HAP-1 (cell line): Measurements from ENCODE around the gene VIT.

ENCODE experiments used
- DNase-seq, 2 experiments: peaks; one replicate each; pipeline ENCODE4 v3.0.0-alpha.2; 2016 to 2020; ENCODE audit warnings: low spot score in 2 of 2
- H3K27me3 ChIP-seq: fragments of 250-450 bp; sonication (Bioruptor Pico); 2 replicates; pipeline ENCODE4 v1.5.1; 2020; ENCODE audit warnings: low read depth, mild to moderate bottlenecking, moderate library complexity
- H3K36me3 ChIP-seq: fragments of 250-450 bp; sonication (Bioruptor Pico); replicated peaks from 2 replicates; pipeline ENCODE4 v1.5.1; 2020; ENCODE audit warnings: mild to moderate bottlenecking
- H3K4me1 ChIP-seq: fragments of 250-450 bp; sonication (Bioruptor Pico); 2 replicates; pipeline ENCODE4 v1.5.1; 2020; ENCODE audit warnings: mild to moderate bottlenecking
- H3K4me3 ChIP-seq: fragments of 250-450 bp; sonication (Bioruptor Pico); 2 replicates; pipeline ENCODE4 v1.5.1; 2020; ENCODE audit warnings: mild to moderate bottlenecking, moderate library complexity
- H3K9me3 ChIP-seq: fragments of 250-450 bp; sonication (Bioruptor Pico); 2 replicates; pipeline ENCODE4 v1.5.1; 2020; ENCODE audit warnings: mild to moderate bottlenecking, moderate library complexity
- in situ Hi-C: fragments of 300-500 bp; cut with MboI; formaldehyde crosslinking; loops from 3 replicates; pipeline ENCODE4 v1.14.3; 2020; ENCODE audit warnings: low sequenced_read_pairs, inconsistent platforms, mixed read lengths

VIT gene

DNA sequence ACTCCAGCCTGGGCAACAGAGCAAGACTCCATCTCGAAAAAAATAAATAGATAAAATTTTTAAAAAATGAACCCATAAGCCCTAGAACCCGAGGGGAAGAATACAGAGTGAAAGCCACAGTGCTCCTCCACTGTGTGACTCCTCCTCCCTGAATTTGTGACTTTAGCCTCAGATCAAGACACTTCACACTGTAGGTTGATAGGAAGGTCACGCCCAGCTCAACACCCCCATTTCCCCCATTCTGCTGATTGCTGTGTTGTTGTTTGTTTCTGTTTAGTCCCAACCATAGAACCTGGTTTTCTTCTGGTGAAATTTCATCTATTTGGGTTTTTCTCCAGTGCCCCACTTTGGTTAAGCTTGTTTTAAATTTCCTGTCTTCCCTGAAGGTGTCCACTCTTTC lies 102.2 kb downstream of the VIT start:
- Histone ChIP-seq H3K4me1 (no peaks in the 10 kb centered on the region), H3K4me3 (no peak overlapping the region), H3K27me3 (no peaks in the 10 kb centered on the region), H3K36me3 (no peaks in the 10 kb centered on the region), H3K9me3 (no peaks in the 10 kb centered on the region)
- DNase-seq = no peak
- in situ Hi-C loops = no loop called here

DNA sequence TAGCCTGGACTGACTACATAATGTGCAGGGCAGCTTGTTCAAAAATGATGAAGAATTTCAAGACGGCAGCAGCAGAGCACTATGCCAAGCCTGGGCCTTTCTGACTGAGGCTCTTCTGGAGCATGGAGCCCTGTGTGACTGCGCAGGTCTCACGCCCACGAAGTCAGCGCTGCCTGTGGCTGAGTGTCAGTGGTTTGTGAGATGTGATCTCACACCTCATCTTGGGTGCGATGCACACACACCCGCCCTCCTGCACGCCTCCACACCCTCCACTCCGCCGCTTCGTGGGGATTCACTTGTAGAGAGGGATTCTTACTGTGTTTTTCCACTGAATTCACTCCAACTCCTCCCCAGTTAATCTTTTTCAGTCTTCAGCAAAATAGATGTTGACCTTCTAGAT lies 103.9 kb downstream of the VIT start:
- Histone ChIP-seq H3K36me3 (no peaks in the 10 kb centered on the region), H3K4me1 (no peaks in the 10 kb centered on the region), H3K27me3 (no peaks in the 10 kb centered on the region), H3K4me3 (no peak overlapping the region), H3K9me3 (no peaks in the 10 kb centered on the region)
- in situ Hi-C loops = no loop called here
- no peak for DNase-seq

GRCh38 chr2:36801088-36801487 lies 104.6 kb downstream of the VIT start:
- no peak for DNase-seq
- Histone ChIP-seq H3K27me3 (no peaks in the 10 kb centered on the region), H3K4me1 (no peaks in the 10 kb centered on the region), H3K4me3 (no peak overlapping the region), H3K36me3 (no peaks in the 10 kb centered on the region), H3K9me3 (no peaks in the 10 kb centered on the region)
- in situ Hi-C loops = no loop called here

- in situ Hi-C loops = no loop called here
- no peaks in the 10 kb centered on the region for H3K27me3 ChIP-seq
Measured at GRCh38 chr2:36802952-36803351, 106.4 kb downstream of the VIT start.

GRCh38 chr2:36805635-36806224 lies 109.2 kb downstream of the VIT start:
- Histone ChIP-seq H3K9me3 (no peaks in the 10 kb centered on the region; the same call in 1 of the 2 replicates), H3K4me1 (no peaks in the 10 kb centered on the region), H3K27me3 (no peaks in the 10 kb centered on the region), H3K36me3 (no peaks in the 10 kb centered on the region), H3K4me3 (no peak overlapping the region)
- no peak for DNase-seq
- in situ Hi-C loops = no loop called here

More at GRCh38 chr2:36802952-36803351, 106.4 kb downstream of the VIT start:
- Histone ChIP-seq H3K4me3 (no peak overlapping the region), H3K36me3 (no peaks in the 10 kb centered on the region), H3K4me1 (no peaks in the 10 kb centered on the region), H3K9me3 (no peaks in the 10 kb centered on the region; the same call in 1 of the 2 replicates)
- DNase-seq = no peak

DNA sequence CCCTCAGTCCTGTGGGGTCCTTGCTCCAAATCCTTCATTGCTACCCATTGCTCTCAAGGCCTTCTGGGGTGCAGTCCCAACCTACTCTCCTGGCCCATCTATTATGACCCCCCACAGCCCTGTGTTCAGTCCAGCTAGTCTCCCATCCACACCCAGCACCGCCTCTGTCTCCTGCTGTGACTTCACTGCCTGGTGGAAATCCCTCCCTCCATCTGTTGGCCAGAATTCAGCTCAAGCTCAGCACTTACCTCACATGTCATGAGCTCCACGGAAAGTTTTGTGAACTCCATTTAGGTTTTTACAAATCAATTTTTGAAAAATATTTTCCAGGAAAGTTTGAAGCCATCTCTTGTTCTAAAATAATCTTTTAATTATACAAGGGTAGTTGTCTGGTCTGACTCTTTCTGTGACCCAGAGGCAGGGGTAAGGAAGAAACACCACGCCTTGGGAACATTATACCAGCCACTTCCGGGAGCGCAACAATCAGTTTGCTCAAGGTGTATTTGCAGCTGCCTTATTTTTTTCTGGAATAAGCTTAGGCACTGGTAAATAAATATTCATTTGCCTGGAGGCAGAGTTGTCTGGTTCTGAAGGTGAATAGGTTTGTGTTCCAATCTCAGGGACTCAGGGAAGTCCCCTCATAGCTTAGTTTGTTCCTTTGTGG lies 110.8 kb downstream of the VIT start:
- no peaks in the 10 kb centered on the region; the same call in 1 of the 2 replicates for H3K9me3 ChIP-seq
- H3K4me3 ChIP-seq = no peak overlapping the region
- no peaks in the 10 kb centered on the region for H3K4me1 ChIP-seq
- no peaks in the 10 kb centered on the region for H3K36me3 ChIP-seq
- DNase-seq = no peak
- in situ Hi-C loops = no loop called here
- no peaks in the 10 kb centered on the region for H3K27me3 ChIP-seq

- Histone ChIP-seq H3K27me3 (no peaks in the 10 kb centered on the region), H3K4me3 (no peak overlapping the region), H3K36me3 (no peaks in the 10 kb centered on the region), H3K9me3 (no peaks in the 10 kb centered on the region; the same call in 1 of the 2 replicates), H3K4me1 (no peaks in the 10 kb centered on the region)
- in situ Hi-C loops = no loop called here
- DNase-seq = no peak
Measured at GRCh38 chr2:36808386-36809068, 112.0 kb downstream of the VIT start.

DNA sequence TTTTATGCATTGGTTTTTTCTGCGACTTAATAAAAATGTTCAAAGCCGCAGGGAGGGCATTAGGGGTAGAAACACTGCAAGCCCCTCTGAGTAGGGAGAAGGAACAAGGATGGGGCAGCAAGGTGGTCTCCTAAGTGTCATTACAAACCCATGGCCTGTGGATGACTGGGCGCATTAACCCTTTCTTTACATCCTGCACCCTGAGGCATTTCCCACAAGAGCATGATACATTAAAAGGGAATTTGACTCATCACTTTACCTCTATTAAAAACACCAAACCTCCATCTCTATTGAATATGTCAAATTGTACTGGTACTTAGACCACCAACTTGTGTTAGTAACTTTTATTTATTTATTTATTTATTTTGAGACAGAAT lies 112.5 kb downstream of the VIT start:
- Histone ChIP-seq H3K27me3 (no peaks in the 10 kb centered on the region), H3K4me3 (no peak overlapping the region), H3K36me3 (no peaks in the 10 kb centered on the region), H3K4me1 (no peaks in the 10 kb centered on the region), H3K9me3 (no peaks in the 10 kb centered on the region; the same call in 1 of the 2 replicates)
- in situ Hi-C loops = no loop called here
- DNase-seq = no peak

GRCh38 chr2:36811071-36811470 lies 114.6 kb downstream of the VIT start:
- Histone ChIP-seq H3K36me3 (no peaks in the 10 kb centered on the region), H3K9me3 (no peaks in the 10 kb centered on the region; the same call in 1 of the 2 replicates), H3K4me3 (no peak overlapping the region), H3K4me1 (no peaks in the 10 kb centered on the region), H3K27me3 (no peaks in the 10 kb centered on the region)
- DNase-seq = no peak
- in situ Hi-C loops = no loop called here

GRCh38 chr2:36812196-36812595 lies 115.7 kb downstream of the VIT start:
- Histone ChIP-seq H3K9me3 (no peaks in the 10 kb centered on the region; the same call in 1 of the 2 replicates), H3K4me1 (no peaks in the 10 kb centered on the region), H3K36me3 (no peaks in the 10 kb centered on the region), H3K4me3 (no peak overlapping the region), H3K27me3 (no peaks in the 10 kb centered on the region)
- in situ Hi-C loops = no loop called here
- DNase-seq = peak in 1 of 2 experiments; percentile 48

- in situ Hi-C loops = no loop called here
- Histone ChIP-seq H3K4me1 (no peaks in the 10 kb centered on the region), H3K9me3 (no peaks in the 10 kb centered on the region), H3K27me3 (no peaks in the 10 kb centered on the region), H3K36me3 (no peaks in the 10 kb centered on the region), H3K4me3 (no peak overlapping the region)
- DNase-seq = no peak
Measured at GRCh38 chr2:36818542-36818941, 122.0 kb downstream of the VIT start.

DNA sequence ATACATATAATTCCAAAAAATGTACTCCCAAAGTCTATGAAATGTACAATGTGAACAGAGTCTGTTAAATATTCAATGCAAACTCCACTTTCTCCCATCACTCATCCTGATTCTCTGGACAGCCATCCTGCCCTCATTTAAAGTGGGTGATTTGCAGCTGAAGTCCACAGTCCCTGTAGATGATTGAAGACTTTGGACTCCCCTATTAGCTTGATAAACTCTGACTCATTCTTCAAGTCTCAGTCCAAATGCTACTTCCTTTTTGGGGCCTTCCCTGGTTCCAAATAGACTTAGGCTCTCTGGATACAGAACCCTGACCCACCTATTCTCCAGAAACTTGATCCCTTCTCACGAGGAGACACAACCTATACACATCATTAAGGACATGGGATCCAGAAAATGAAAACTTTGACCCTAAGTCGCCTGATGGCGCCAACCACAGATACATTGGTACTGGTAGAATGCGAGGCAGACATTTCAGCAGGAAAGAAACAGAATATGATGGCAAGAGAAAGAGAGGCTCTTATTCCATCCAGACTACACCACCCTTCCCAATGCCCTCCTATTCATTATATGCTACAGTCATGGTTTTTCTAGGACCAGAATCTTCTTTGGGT lies 122.7 kb downstream of the VIT start:
- no peaks in the 10 kb centered on the region for H3K4me1 ChIP-seq
- in situ Hi-C loops = no loop called here

DNA sequence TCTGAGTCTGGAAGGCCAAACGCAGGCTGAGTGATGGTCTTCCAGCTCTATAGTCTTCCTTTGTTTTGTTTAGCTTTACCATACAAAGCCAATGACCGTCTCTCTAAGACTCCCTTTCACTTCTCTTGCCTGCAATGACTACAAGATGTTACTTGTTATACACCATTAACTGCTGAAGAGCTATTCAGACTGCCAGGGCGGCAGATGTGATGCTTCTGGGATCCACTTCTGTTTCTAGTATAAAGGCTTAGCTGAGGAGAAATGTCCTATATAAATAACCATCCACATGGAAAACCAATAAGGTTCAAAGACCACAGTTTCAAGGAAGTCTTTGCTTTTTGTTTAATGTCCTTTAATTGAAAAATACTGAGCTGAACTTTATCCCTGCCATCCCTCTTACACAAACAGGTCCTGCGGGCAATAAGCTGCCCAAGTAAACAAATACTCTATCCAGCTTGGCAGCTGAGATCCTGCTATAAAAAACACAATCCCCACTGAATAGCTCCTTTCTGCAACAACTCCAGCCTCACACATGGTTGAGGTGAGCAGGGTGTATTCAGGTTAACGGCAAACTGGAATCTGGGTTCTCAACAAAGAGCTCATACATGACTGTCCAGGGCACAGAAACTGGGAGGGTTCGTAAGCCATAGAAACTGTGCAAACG lies 124.6 kb downstream of the VIT start:
- DNase-seq = no peak
- Histone ChIP-seq H3K27me3 (no peaks in the 10 kb centered on the region), H3K4me1 (no peaks in the 10 kb centered on the region), H3K36me3 (no peaks in the 10 kb centered on the region), H3K9me3 (no peaks in the 10 kb centered on the region), H3K4me3 (no peak overlapping the region)
- in situ Hi-C loops = no loop called here

More for the DNA sequence above, 122.7 kb downstream of the VIT start:
- Histone ChIP-seq H3K36me3 (no peaks in the 10 kb centered on the region), H3K27me3 (no peaks in the 10 kb centered on the region), H3K4me3 (no peak overlapping the region), H3K9me3 (no peaks in the 10 kb centered on the region)
- no peak for DNase-seq
